ENCODE results near the gene EIF5. TPM values are rescaled to one million over a fixed set of nuclear protein-coding genes. Genes with fewer than 3 reads are reported as not detected.

Gene EIF5
- polyA plus RNA-seq, 3 donors: 162 to 191 (median 163) TPM

DNA sequence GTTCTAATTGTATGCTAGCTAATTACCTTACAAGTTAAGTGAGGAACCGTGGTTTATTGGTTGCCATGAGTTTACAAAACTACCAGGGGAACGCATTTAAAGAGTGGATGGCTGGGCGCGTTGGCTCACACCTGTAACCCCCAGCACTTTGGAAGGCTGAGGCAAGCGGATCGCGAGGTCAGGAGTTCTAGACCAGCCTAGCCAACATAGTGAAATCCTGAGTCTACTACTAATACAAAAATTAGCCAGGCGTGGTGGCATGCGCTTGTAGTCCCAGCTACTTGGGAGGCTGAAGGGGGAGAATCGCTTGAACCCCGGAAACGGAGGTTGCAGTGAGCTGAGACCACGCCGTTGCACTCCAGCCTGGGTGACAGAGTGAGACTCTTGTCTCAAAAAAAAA lies 2.2 kb downstream of the EIF5 start:
- intact Hi-C loops (cut with micrococcal nuclease): loop anchor here in 1 of 2 donors (5.0 to 10.0 kb wide), 2 partner anchors 189 to 1254 kb away; partner anchors contain the start of genes CKB and TRMT61A
- no peak for TF ChIP-seq CTCF (IDR thresholded peaks at IDR 0.05)
- DNase-seq: no peak
- Mint-ChIP-seq H3K4me3 (peak overlapping the region in 1 of 2 donors; percentile 93), H3K9me3 (no peaks in the 10 kb centered on the region), H3K27me3 (ENCODE audit: low read depth in 3 of 3) (no peaks in the 10 kb centered on the region), H3K36me3 (peaks cover 60 to 62% of the 10 kb centered on the region in 2 donors), H3K27ac (peak overlapping the region in 3 of 7 donors; percentile 41 to 93 (median 74)), H3K4me1 (peaks cover 25% of the 10 kb centered on the region)
- Histone ChIP-seq H3K4me1 (ENCODE audit: control insufficient read depth in 1 of 2, insufficient read depth in 2 of 2, low read length in 2 of 2) (peaks cover 23 to 33% of the 10 kb centered on the region in 2 donors), H4K20me1 (ENCODE audit: insufficient read depth, low read length) (peaks cover 65% of the 10 kb centered on the region), H2AFZ (ENCODE audit: insufficient read depth, low read depth, low read length, poor library complexity, severe bottlenecking) (no peak overlapping the region), H3K9me3 (replicated peaks in 1 of 2; ENCODE audit: control insufficient read depth in 1 of 2, insufficient read depth in 1 of 2, low read length in 2 of 2) (no peaks in the 10 kb centered on the region), H3K27me3 (ENCODE audit: control insufficient read depth in 2 of 2, insufficient read depth in 2 of 2, low read length in 2 of 2) (no peaks in the 10 kb centered on the region), H3K36me3 (replicated peaks in 1 of 2; ENCODE audit: control insufficient read depth in 1 of 2, insufficient read depth in 2 of 2, low read length in 2 of 2) (peaks cover 59 to 62% of the 10 kb centered on the region in 2 donors), H3K27ac (ENCODE audit: low read depth in 1 of 2, low read length in 2 of 2) (peak overlapping the region in 1 of 2 donors; percentile 88), H3K4me3 (replicated peaks in 1 of 3; ENCODE audit: low read depth in 2 of 3, low read length in 3 of 3) (peak overlapping the region in 1 of 3 experiments; percentile 94), H3K79me2 (ENCODE audit: insufficient read depth, low read length) (peaks cover 72% of the 10 kb centered on the region), H3K9ac (ENCODE audit: insufficient read depth, low read length, poor library complexity, severe bottlenecking) (no peak overlapping the region), H3K4me2 (replicated peaks; ENCODE audit: extremely low read depth, low read length, poor library complexity, severe bottlenecking) (peak overlapping the region; percentile 90)
- 98% methylated on average over 11 of the region's 14 CpGs for WGBS (ENCODE audit: insufficient coverage)

GRCh38 chr14:103337794-103338193 lies 3.8 kb downstream of the EIF5 start:
- H3K4me3 ChIP-seq (replicated peaks in 1 of 3; ENCODE audit: low read depth in 2 of 3, low read length in 3 of 3): no peak overlapping the region
- H3K27me3 ChIP-seq (ENCODE audit: control insufficient read depth in 2 of 2, insufficient read depth in 2 of 2, low read length in 2 of 2): no peaks in the 10 kb centered on the region
- Mint-ChIP-seq H3K27ac (peak overlapping the region in 2 of 7 donors; percentile 26 to 34), H3K4me1 (peaks cover 17% of the 10 kb centered on the region), H3K9me3 (no peaks in the 10 kb centered on the region), H3K36me3 (peaks cover 76 to 78% of the 10 kb centered on the region in 2 donors), H3K4me3 (no peak overlapping the region), H3K27me3 (ENCODE audit: low read depth in 3 of 3) (no peaks in the 10 kb centered on the region)
- H3K79me2 ChIP-seq (ENCODE audit: insufficient read depth, low read length): peaks cover 73% of the 10 kb centered on the region
- peaks cover 14 to 22% of the 10 kb centered on the region in 2 donors for H3K4me1 ChIP-seq (ENCODE audit: control insufficient read depth in 1 of 2, insufficient read depth in 2 of 2, low read length in 2 of 2)
- H3K36me3 ChIP-seq (replicated peaks in 1 of 2; ENCODE audit: control insufficient read depth in 1 of 2, insufficient read depth in 2 of 2, low read length in 2 of 2): peaks cover 75 to 78% of the 10 kb centered on the region in 2 donors
- intact Hi-C loops (cut with micrococcal nuclease): loop anchor here in 1 of 2 donors (5.0 to 10.0 kb wide), 2 partner anchors 187 to 1255 kb away; partner anchors contain the start of genes CKB and TRMT61A
- WGBS (ENCODE audit: insufficient coverage): no CpG with 5 or more reads among the region's 3 CpGs
- no peak for DNase-seq
- no peak overlapping the region for H3K9ac ChIP-seq (ENCODE audit: insufficient read depth, low read length, poor library complexity, severe bottlenecking)
- peaks cover 81% of the 10 kb centered on the region for H4K20me1 ChIP-seq (ENCODE audit: insufficient read depth, low read length)
- H3K27ac ChIP-seq (ENCODE audit: low read depth in 1 of 2, low read length in 2 of 2): no peak overlapping the region
- no peak for TF ChIP-seq CTCF (IDR thresholded peaks at IDR 0.05)
- H3K9me3 ChIP-seq (replicated peaks in 1 of 2; ENCODE audit: control insufficient read depth in 1 of 2, insufficient read depth in 1 of 2, low read length in 2 of 2): no peaks in the 10 kb centered on the region
- no peak overlapping the region for H2AFZ ChIP-seq (ENCODE audit: insufficient read depth, low read depth, low read length, poor library complexity, severe bottlenecking)
- no peak overlapping the region for H3K4me2 ChIP-seq (replicated peaks; ENCODE audit: extremely low read depth, low read length, poor library complexity, severe bottlenecking)

Data from CD14-positive monocyte (primary cell).